MG63 (cell line): ENCODE data around the gene GPT2. TPM values are rescaled to one million over a fixed set of nuclear protein-coding genes. Genes with fewer than 3 reads are reported as not detected.
"Not testable (repeated sequence)": the region's sequence is repeated elsewhere in the genome, so short reads cannot be mapped to it uniquely, and the experiment has no call there.

ENCODE experiments used
- DNase-seq: peaks from one replicate; pipeline ENCODE4 v3.0.0-alpha.2; 2020
- H3K27me3 ChIP-seq: fragments of 250-450 bp; sonication (Bioruptor Pico); 2 replicates; pipeline ENCODE4 v1.5.1; 2020; ENCODE audit warnings: mild to moderate bottlenecking, moderate library complexity
- H3K36me3 ChIP-seq: fragments of 250-450 bp; sonication (Bioruptor Pico); 2 replicates; pipeline ENCODE4 v1.5.1; 2020; ENCODE audit warnings: mild to moderate bottlenecking, moderate library complexity
- H3K4me3 ChIP-seq: fragments of 250-450 bp; sonication (Bioruptor Pico); 2 replicates; pipeline ENCODE4 v1.5.1; 2020; ENCODE audit warnings: mild to moderate bottlenecking, moderate library complexity
- H3K9me3 ChIP-seq: fragments of 250-450 bp; sonication (Bioruptor Pico); 2 replicates; pipeline ENCODE4 v1.5.1; 2020; ENCODE audit warnings: mild to moderate bottlenecking, moderate library complexity
- total RNA-seq: library from RNA; depleted of rRNA; stranded (reverse); fragments of >200 nt; shearing (Covaris generic); gene quantifications from 2 replicates; pipeline ENCODE4 v1.2.3, GENCODE V29; 2014; ENCODE audit warnings: low replicate concordance

Gene GPT2
- total RNA-seq, 1 experiment from 2014 or later, result 67.1 TPM

DNA sequence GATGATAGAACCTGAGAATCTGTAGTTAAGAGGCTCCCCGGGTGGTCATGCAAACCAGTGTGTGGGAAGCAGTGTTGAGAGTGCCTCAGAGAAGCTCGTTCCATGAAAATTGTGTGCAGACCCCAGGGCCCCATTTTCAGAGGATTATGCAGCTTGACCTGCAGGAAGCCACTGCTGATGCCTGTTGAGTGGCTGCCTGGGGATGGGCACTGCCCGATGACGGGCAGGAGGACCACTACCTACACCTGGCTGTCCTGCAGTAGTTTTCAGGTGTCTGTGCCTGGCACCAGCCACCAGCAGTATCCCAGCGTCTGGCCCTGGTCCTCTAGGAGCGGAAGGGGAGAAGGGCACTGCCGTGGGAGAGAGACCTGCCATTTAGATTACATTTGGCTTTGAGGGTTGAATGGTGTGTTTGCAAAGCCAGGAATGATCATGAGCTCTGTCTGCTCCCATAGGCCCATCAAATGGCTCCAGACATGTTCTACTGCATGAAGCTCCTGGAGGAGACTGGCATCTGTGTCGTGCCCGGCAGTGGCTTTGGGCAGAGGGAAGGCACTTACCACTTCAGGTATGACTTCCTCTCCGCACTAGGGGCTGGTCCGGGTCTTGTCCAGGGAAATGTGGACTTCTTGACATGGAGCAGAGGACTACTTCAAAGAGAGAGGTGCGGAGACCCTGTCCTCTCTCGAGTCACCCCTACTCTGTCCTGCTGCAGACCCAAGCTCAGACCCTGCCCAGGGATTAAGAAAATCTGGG lies 42.5 kb downstream of the GPT2 start:
- no peak for DNase-seq
- Histone ChIP-seq H3K4me3 (no peak overlapping the region), H3K36me3 (peaks cover 83% of the 10 kb centered on the region), H3K9me3 (no peaks in the 10 kb centered on the region), H3K27me3 (no peaks in the 10 kb centered on the region)

DNA sequence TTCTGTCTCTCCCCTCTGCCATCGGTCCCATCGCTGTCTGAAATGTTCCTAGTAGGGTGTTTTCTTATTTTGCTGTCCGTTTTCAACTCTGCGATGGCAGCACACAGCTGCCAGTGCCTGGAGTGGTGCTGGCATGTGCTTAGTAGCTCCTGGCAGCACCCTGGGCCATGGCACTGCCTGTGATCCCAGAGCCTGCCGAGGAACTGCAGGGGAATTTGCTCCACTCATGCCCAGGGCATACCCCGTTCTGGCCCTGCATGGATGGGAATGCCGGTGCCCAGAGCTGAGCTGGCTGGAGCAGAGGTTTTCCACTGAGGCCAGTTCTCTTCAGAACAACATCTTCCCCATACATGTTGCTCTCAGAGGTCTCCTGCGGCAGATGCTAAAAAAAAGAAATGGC lies 43.1 kb downstream of the GPT2 start:
- no peaks in the 10 kb centered on the region for H3K27me3 ChIP-seq
- H3K36me3 ChIP-seq, result peaks cover 77% of the 10 kb centered on the region
- H3K9me3 ChIP-seq, result no peaks in the 10 kb centered on the region
- DNase-seq, result no peak
- H3K4me3 ChIP-seq, result no peak overlapping the region

- H3K27me3 ChIP-seq, result no peaks in the 10 kb centered on the region
- H3K36me3 ChIP-seq, result peaks cover 61% of the 10 kb centered on the region
- no peak for DNase-seq
- no peaks in the 10 kb centered on the region for H3K9me3 ChIP-seq
- no peak overlapping the region for H3K4me3 ChIP-seq
Observed at GRCh38 chr16:46928811-46929210, 44.6 kb downstream of the GPT2 start.

GRCh38 chr16:46929378-46930332 lies 45.5 kb downstream of the GPT2 start:
- Histone ChIP-seq H3K27me3 (no peaks in the 10 kb centered on the region), H3K9me3 (no peaks in the 10 kb centered on the region), H3K4me3 (no peak overlapping the region), H3K36me3 (peaks cover 53% of the 10 kb centered on the region)
- peak; percentile 43 for DNase-seq

DNA sequence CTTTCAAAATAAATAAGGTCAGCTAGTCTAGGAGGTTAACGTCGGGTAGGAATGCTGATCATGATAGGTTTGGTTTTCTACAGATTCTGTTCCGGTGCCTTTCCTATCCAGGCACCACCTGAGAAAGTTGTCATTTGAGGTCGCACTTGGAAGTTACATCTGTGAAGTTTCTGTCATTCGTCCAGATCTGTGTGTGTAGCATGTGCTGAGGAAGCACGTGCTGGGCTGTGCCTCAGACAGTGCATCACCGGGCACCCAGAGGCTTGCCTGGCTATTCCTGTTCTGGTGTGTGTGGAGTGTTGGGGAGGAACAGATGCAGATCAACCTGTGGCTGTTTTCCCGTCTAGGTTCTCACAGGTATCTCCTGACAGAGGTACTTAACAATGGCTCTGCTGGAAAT lies 46.7 kb downstream of the GPT2 start:
- Histone ChIP-seq H3K4me3 (no peak overlapping the region), H3K27me3 (no peaks in the 10 kb centered on the region), H3K9me3 (no peaks in the 10 kb centered on the region), H3K36me3 (peaks cover 44% of the 10 kb centered on the region)
- DNase-seq, result no peak

DNA sequence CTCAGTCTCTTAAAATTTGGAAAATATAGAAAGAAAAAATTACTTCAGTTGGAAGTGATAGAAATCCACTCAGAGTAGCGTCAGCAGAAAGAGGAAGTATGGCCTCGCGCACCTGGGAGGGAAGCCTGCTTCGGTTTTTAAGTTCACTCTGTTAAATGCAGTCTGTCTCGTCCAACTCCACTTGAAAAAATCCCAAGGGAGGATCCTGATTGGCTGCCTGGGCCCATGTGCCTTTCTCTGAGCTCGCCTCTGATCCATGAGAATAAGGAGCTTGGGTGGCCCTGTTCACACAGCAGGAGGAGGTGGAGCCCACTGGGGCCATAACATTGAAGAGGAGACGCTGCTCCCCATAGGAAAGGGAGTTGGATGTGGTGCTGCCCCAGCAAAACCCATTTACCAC lies 48.6 kb downstream of the GPT2 start:
- peaks cover 27% of the 10 kb centered on the region for H3K36me3 ChIP-seq
- H3K4me3 ChIP-seq, result no peak overlapping the region
- DNase-seq, result no peak

GRCh38 chr16:46937536-46937935 lies 53.4 kb downstream of the GPT2 start:
- DNase-seq, result no peak
- Histone ChIP-seq H3K36me3 (no peaks in the 10 kb centered on the region), H3K4me3 (no peak overlapping the region), H3K27me3 (no peaks in the 10 kb centered on the region), H3K9me3 (no peaks in the 10 kb centered on the region)

More for the DNA sequence above, 48.6 kb downstream of the GPT2 start:
- H3K27me3 ChIP-seq, result no peaks in the 10 kb centered on the region
- no peaks in the 10 kb centered on the region for H3K9me3 ChIP-seq

GRCh38 chr16:46944713-46945112 lies 60.6 kb downstream of the GPT2 start:
- not testable (repeated sequence) for H3K27me3 ChIP-seq, DNase-seq, H3K36me3 ChIP-seq, H3K9me3 ChIP-seq, H3K4me3 ChIP-seq

GRCh38 chr16:46947900-46948547 lies 63.9 kb downstream of the GPT2 start:
- Histone ChIP-seq H3K36me3 (no peaks in the 10 kb centered on the region), H3K4me3 (no peak overlapping the region), H3K9me3 (no peaks in the 10 kb centered on the region), H3K27me3 (no peaks in the 10 kb centered on the region)
- no peak for DNase-seq

DNA sequence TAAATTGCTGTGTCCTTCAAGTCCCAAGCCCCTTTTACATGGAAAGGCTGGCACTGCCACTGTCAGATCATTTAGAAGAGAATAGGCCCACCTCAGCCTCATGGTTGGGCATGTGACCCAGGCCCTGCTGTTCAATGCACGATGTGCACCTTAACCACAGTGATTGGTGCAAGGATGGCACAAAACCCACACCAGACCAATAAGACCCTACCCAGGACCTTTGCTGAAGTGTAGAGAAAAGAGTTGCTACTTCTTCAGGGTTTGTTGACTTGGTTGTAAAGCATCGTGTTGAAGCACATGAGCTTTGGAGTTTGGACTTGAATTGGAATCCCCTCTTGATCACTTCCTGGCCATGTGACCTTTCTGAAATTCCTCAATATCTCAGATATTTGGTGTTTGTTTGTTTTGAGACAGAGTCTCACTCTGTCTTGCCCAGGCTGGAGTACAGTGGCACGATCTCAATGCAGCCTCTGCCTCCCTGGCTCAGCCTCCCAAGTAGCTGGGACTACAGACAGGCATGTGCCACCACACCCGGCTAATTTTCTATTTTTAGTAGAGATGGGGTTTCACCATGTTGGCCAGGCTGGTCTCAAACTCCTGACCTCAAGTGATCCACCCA lies 64.5 kb downstream of the GPT2 start:
- DNase-seq, result no peak
- Histone ChIP-seq H3K4me3 (no peak overlapping the region), H3K36me3 (no peaks in the 10 kb centered on the region), H3K9me3 (no peaks in the 10 kb centered on the region), H3K27me3 (no peaks in the 10 kb centered on the region)

DNA sequence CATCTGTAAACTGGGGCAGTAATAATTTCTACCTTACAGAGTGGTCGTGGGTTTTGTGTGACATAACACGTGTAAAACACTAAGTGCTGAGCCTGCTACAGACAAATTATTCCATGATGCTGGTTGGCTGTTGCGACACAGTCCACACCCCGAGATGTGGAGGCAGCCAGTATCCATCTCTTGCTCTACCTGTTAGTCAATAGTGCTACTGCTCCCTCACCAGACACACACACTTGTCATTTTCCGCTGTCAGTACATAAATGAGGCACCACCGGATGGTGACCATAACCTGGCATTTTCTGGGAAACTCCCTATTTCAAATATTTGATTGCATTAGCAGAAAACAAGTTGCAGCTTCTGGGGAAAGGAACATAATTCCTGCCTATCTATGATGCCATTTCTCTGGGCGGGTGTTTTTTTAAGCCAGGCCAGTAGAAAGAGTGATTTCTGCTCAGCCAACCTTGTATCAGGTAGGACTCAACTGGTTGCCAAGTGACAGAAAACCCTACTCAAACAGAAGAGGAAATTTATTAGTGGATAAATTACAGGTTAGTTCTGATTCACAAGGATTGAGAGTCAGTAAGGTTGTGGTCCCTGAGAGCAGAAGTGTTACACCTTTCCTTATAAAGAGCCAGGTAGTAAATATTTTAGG lies 65.2 kb downstream of the GPT2 start:
- Histone ChIP-seq H3K4me3 (no peak overlapping the region), H3K27me3 (no peaks in the 10 kb centered on the region), H3K9me3 (no peaks in the 10 kb centered on the region), H3K36me3 (no peaks in the 10 kb centered on the region; the same call in 1 of the 2 replicates)
- no peak for DNase-seq

GRCh38 chr16:46950009-46950408 lies 65.8 kb downstream of the GPT2 start:
- H3K36me3 ChIP-seq, result peaks cover 5% of the 10 kb centered on the region
- no peak overlapping the region for H3K4me3 ChIP-seq
- no peaks in the 10 kb centered on the region for H3K9me3 ChIP-seq
- no peaks in the 10 kb centered on the region for H3K27me3 ChIP-seq
- no peak for DNase-seq

- no peaks in the 10 kb centered on the region for H3K27me3 ChIP-seq
- H3K9me3 ChIP-seq, result no peaks in the 10 kb centered on the region
- no peak for DNase-seq
- H3K36me3 ChIP-seq, result peaks cover 45% of the 10 kb centered on the region
- no peak overlapping the region for H3K4me3 ChIP-seq
Observed at GRCh38 chr16:46954562-46954961, 70.4 kb downstream of the GPT2 start.

DNA sequence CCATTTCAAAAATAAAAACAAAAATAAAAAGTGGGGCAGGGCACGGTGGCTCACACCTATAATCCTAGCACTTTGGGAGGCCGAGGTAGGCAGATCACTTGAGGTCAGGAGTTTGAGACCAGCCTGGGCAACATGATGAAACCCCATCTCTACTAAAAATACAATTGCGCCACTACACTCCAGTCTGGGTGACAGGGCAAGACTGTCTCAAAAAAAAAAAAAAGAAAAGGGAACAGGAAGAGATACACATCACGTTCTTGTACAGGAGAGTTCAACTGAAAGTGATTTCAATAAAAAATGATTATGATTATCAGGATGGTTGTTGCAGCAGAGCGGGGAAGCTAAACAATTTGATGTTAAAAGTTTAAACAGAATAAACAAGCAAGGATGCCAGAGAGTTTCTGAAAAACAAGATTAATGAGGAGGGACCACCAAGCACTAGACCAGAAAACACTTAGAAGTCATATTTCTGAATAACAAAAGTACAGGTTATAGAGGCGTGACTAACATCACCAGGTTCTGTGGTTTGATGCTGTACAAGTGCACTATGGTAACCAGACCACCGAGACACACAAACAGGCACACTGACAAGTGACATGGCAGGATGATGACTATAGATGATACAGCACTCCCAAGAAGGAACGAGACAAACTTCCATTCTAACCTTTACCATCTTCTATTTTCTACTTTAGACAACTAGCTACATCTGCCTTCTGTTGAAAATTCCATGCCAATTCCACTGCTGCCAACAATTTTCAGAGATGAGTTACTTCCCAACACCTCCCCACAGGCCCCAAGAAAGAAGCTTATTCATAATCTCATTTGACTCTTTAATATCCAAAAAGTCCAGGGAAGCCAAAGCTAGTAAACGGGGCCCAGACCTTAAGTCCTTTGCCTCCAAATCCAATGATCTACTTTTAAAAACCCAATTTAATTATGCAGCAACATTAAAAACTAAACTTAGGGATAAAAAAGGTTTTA lies 77.5 kb downstream of the GPT2 start:
- H3K36me3 ChIP-seq, result peaks cover 93% of the 10 kb centered on the region
- no peak overlapping the region for H3K4me3 ChIP-seq
- H3K27me3 ChIP-seq, result no peaks in the 10 kb centered on the region
- no peaks in the 10 kb centered on the region for H3K9me3 ChIP-seq
- peak; percentile 36 for DNase-seq

GRCh38 chr16:46962629-46963028 lies 78.5 kb downstream of the GPT2 start:
- Histone ChIP-seq H3K36me3 (peaks cover 95% of the 10 kb centered on the region), H3K4me3 (no peak overlapping the region), H3K9me3 (no peaks in the 10 kb centered on the region), H3K27me3 (no peaks in the 10 kb centered on the region)
- no peak for DNase-seq
